ENCODE measurements around the gene FRMD4B.
A peak's percentile ranks its signal among the peaks of the same experiment; 100 is the strongest.

Gene FRMD4B

DNA sequence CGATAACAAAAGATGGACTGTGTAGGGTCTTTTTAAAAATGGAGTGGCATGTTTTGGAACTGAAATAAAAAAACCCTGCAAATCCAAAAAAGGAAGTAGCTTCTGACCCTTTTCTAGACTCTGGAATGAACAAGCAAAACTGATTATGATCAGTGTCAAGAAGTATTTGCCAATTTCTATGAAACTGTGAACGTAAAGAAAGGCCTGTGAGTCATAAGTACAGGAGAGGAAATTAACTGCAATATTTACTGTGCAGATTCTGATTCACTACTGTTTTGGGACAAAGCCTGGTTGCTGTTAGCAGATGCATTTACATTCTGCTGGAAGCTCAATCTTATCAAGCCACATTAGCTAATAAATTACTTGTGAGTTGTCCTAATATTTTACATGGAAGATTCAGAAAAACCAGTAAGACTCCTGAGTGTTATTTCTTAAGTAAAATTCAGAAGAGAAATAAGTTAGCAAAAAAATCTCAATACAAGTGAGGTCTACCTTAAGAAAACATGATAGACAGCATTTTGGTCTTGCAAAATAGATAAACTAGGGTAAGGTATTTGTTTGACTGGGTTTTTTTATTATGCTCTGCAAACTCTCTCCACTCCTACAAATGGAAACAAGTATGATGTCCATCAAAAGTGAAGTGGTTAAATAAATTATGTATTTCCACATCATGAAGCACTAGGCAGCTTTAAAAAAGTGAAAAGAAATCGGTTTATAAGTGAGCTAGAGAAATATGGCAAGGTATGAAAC is 173.3 kb downstream of the FRMD4B start:
- no peak overlapping the region for H3K4me3 ChIP-seq (replicated peaks; ENCODE audit: low read depth, low read length)
- DNase-seq (ENCODE audit: extremely low read depth, insufficient read length) = peak; percentile 70

DNA sequence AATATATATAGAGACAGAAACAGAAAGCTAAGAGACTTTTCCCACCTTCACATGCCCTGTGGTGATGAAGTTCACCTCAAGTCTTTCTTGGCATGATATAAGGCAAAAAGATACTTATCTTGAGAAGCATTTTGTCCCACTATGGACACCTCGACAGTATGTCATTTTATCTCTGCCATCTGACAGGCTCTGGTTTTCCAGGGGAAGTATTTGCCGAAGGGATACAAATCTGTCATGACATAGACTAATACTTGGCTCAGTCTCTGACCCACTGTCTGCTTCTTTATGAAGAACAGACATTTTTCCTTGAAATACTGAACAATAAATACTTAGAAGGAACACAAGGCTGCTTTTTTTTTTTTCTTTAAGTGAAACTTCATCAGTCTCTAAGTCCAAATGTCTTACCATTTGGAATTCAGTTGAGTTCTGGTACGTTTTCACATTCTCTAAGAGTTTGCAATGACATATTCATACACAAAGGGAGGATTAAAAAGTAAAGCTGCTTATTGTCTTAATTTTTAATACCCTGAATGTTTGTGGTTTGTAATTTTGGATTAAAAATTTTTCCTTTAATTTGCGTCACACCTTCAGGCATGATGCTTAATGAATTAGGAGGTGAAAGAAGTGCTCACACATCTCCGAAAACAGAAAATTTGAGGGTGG is 175.7 kb downstream of the FRMD4B start:
- H3K27me3 ChIP-seq (replicated peaks; ENCODE audit: control insufficient read depth, insufficient read depth, low read length) = no peaks in the 10 kb centered on the region

More for the DNA sequence above, 173.3 kb downstream of the FRMD4B start:
- TF ChIP-seq, protein P1, sequence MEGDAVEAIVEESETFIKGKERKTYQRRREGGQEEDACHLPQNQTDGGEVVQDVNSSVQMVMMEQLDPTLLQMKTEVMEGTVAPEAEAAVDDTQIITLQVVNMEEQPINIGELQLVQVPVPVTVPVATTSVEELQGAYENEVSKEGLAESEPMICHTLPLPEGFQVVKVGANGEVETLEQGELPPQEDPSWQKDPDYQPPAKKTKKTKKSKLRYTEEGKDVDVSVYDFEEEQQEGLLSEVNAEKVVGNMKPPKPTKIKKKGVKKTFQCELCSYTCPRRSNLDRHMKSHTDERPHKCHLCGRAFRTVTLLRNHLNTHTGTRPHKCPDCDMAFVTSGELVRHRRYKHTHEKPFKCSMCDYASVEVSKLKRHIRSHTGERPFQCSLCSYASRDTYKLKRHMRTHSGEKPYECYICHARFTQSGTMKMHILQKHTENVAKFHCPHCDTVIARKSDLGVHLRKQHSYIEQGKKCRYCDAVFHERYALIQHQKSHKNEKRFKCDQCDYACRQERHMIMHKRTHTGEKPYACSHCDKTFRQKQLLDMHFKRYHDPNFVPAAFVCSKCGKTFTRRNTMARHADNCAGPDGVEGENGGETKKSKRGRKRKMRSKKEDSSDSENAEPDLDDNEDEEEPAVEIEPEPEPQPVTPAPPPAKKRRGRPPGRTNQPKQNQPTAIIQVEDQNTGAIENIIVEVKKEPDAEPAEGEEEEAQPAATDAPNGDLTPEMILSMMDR (IDR thresholded peaks at IDR 0.05; ENCODE audit: insufficient read depth, low read length, poor library complexity, severe bottlenecking) = no peak
- H3K36me3 ChIP-seq (ENCODE audit: control insufficient read depth, insufficient read depth, low read length) = no peaks in the 10 kb centered on the region
- no peaks in the 10 kb centered on the region for H3K27me3 ChIP-seq (replicated peaks; ENCODE audit: control insufficient read depth, insufficient read depth, low read length)

GRCh38 chr3:69209413-69209812 is 176.5 kb downstream of the FRMD4B start:
- Histone ChIP-seq H3K4me3 (replicated peaks; ENCODE audit: low read depth, low read length) (no peak overlapping the region), H3K27me3 (replicated peaks; ENCODE audit: control insufficient read depth, insufficient read depth, low read length) (no peaks in the 10 kb centered on the region), H3K36me3 (ENCODE audit: control insufficient read depth, insufficient read depth, low read length) (no peaks in the 10 kb centered on the region)
- DNase-seq (ENCODE audit: extremely low read depth, insufficient read length) = no peak
- TF ChIP-seq, protein P1 (IDR thresholded peaks at IDR 0.05; ENCODE audit: insufficient read depth, low read length, poor library complexity, severe bottlenecking) = no peak

More for the DNA sequence above, 175.7 kb downstream of the FRMD4B start:
- DNase-seq (ENCODE audit: extremely low read depth, insufficient read length) = no peak
- H3K36me3 ChIP-seq (ENCODE audit: control insufficient read depth, insufficient read depth, low read length) = no peaks in the 10 kb centered on the region
- H3K4me3 ChIP-seq (replicated peaks; ENCODE audit: low read depth, low read length) = no peak overlapping the region
- TF ChIP-seq, protein P1 (IDR thresholded peaks at IDR 0.05; ENCODE audit: insufficient read depth, low read length, poor library complexity, severe bottlenecking) = no peak

DNA sequence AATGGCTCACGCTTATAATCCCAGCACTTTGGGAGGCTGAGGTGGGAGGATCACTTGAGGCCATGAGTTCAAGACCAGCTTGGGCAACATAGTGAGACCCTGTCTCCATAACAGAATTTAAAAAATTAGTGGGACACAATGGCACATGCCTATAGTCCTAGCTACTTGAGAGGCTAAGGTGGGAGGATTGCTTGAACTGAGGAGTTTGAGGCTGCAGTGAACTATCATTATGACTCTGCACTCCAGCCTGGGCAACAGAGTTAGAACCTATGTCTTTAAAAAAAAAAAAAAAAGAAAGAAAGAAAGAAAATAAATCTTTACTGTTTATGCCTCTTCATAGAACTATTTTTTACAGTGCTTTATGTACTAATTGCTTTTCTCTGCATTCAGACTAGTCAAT is 178.9 kb downstream of the FRMD4B start:
- DNase-seq (ENCODE audit: extremely low read depth, insufficient read length) = no peak
- TF ChIP-seq, protein P1 (IDR thresholded peaks at IDR 0.05; ENCODE audit: insufficient read depth, low read length, poor library complexity, severe bottlenecking) = no peak

DNA sequence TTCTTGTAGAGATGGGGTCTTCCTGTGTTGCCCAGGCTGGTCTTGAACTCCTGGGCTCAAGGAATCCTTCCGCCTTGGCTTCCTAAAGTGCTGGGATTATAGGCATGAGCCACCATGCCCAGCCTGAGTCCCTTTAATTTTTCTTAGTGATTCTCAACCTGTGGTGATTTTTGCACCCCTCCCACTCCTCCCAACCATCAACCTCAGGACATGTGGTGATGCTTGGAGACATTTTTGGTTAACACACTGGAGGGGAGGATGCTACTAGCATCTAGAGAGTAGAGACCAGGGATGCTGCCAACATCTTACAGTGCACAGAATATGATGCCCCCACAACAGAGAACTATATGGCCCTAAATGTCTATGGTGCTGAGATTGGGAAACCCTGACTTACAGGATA is 180.5 kb downstream of the FRMD4B start:
- DNase-seq (ENCODE audit: extremely low read depth, insufficient read length) = no peak
- no peaks in the 10 kb centered on the region for H3K36me3 ChIP-seq (ENCODE audit: control insufficient read depth, insufficient read depth, low read length)
- TF ChIP-seq, protein P1 (IDR thresholded peaks at IDR 0.05; ENCODE audit: insufficient read depth, low read length, poor library complexity, severe bottlenecking) = no peak
- no peak overlapping the region for H3K4me3 ChIP-seq (replicated peaks; ENCODE audit: low read depth, low read length)
- H3K27me3 ChIP-seq (replicated peaks; ENCODE audit: control insufficient read depth, insufficient read depth, low read length) = no peaks in the 10 kb centered on the region

More for the DNA sequence above, 178.9 kb downstream of the FRMD4B start:
- H3K36me3 ChIP-seq (ENCODE audit: control insufficient read depth, insufficient read depth, low read length) = no peaks in the 10 kb centered on the region
- no peak overlapping the region for H3K4me3 ChIP-seq (replicated peaks; ENCODE audit: low read depth, low read length)
- no peaks in the 10 kb centered on the region for H3K27me3 ChIP-seq (replicated peaks; ENCODE audit: control insufficient read depth, insufficient read depth, low read length)

All from GM06990 (cell line).